ENCODE measurements around the gene PAPPA.

DNA sequence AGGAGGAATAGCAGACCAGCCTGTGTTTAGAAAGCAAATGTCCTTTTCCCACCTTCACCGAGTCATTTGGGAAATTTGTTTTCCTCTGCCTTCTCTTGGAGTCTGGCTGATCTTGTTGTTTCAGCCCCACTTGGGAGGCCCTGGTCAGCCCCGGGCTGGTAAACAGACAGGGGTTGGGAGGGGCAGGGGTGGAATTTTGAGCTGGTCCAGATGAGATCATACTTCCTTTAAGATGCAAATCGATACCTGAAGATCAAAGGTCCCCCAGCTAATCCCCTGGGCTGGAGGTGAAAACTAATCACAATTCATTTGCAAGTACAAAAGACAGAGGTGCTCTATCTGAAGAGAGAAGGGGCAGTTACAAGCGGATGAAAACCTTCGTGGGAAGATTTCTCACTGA is 118.4 kb downstream of the PAPPA start:
- TF ChIP-seq, protein P1, sequence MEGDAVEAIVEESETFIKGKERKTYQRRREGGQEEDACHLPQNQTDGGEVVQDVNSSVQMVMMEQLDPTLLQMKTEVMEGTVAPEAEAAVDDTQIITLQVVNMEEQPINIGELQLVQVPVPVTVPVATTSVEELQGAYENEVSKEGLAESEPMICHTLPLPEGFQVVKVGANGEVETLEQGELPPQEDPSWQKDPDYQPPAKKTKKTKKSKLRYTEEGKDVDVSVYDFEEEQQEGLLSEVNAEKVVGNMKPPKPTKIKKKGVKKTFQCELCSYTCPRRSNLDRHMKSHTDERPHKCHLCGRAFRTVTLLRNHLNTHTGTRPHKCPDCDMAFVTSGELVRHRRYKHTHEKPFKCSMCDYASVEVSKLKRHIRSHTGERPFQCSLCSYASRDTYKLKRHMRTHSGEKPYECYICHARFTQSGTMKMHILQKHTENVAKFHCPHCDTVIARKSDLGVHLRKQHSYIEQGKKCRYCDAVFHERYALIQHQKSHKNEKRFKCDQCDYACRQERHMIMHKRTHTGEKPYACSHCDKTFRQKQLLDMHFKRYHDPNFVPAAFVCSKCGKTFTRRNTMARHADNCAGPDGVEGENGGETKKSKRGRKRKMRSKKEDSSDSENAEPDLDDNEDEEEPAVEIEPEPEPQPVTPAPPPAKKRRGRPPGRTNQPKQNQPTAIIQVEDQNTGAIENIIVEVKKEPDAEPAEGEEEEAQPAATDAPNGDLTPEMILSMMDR (IDR thresholded peaks at IDR 0.05) = no peak
- TF ChIP-seq POLR2A (IDR thresholded peaks at IDR 0.05) (no peak), EP300 (IDR thresholded peaks at IDR 0.05) (no peak)
